ENCODE data around the gene KCNK10.

- TF ChIP-seq CTCF (IDR thresholded peaks at IDR 0.05) (no peak), EP300 (IDR thresholded peaks at IDR 0.05) (no peak), POLR2A (IDR thresholded peaks at IDR 0.05) (no peak)
These were observed 65.0 kb downstream of the KCNK10 start for GRCh38 chr14:88258021-88258420.

All from ovary (tissue), 3 donors.